WTC11 (cell line): ENCODE data around the gene OBI1. TPM values are rescaled to one million over a fixed set of nuclear protein-coding genes. Genes with fewer than 3 reads are reported as not detected.

Source experiments
- ATAC-seq: fragments of 200-7000 bp; cut with Tn5 transposase; 2 replicates; pipeline ENCODE4 v1.10.0; 2021; ENCODE audit warnings: mild to moderate bottlenecking, moderate library complexity
- CTCF ChIA-PET: fragments of 300-600 bp; sonication (Branson Sonifier 250); formaldehyde crosslinking; loops from one replicate; lab custom pipeline; 2021; ENCODE audit warnings: antibody characterized with exemption; lab: Charles Lee
- POLR2A ChIA-PET: fragments of 350-600 bp; sonication (Branson Sonifier 250); formaldehyde crosslinking; loops from one replicate; lab custom pipeline; 2021; ENCODE audit warnings: antibody characterized with exemption; lab: Charles Lee
- DNase-seq: peaks from one replicate; pipeline ENCODE4 v3.0.0; 2021; ENCODE audit warnings: low spot score
- H3K27ac Mint-ChIP-seq: 2 replicates; pipeline ENCODE4 v1.8.0; 2021; ENCODE audit warnings: mixed read lengths
- H3K27me3 Mint-ChIP-seq: 2 replicates; pipeline ENCODE4 v1.8.0; 2021; ENCODE audit warnings: low read depth, mild to moderate bottlenecking, moderate library complexity, mixed read lengths
- H3K36me3 Mint-ChIP-seq: 2 replicates; pipeline ENCODE4 v1.8.0; 2021; ENCODE audit warnings: mixed read lengths
- H3K4me1 Mint-ChIP-seq: 2 replicates; pipeline ENCODE4 v1.8.0; 2022; ENCODE audit warnings: mixed read lengths
- H3K4me3 Mint-ChIP-seq: 2 replicates; pipeline ENCODE4 v1.8.0; 2021; ENCODE audit warnings: mild to moderate bottlenecking, moderate library complexity, mixed read lengths
- H3K9me3 Mint-ChIP-seq: 2 replicates; pipeline ENCODE4 v1.8.0; 2021; ENCODE audit warnings: mixed read lengths
- CBFB ChIP-seq: sonication (generic); formaldehyde crosslinking; IDR thresholded peaks from 2 replicates; pipeline ENCODE4 v1.8.1; 2022; ENCODE audit warnings: mild to moderate bottlenecking, low read depth, missing genetic modification reagents
- EMX1 ChIP-seq: fragments of 250-450 bp; sonication (Bioruptor Pico); IDR thresholded peaks from 2 replicates; pipeline ENCODE4 v1.8.0; 2021; ENCODE audit warnings: mild to moderate bottlenecking
- GABPB1 ChIP-seq: sonication (generic); formaldehyde crosslinking; IDR thresholded peaks from 2 replicates; pipeline ENCODE4 v1.8.1; 2023; ENCODE audit warnings: mild to moderate bottlenecking, missing genetic modification reagents
- GRHL2 ChIP-seq: fragments of 250-450 bp; sonication (Bioruptor Pico); IDR thresholded peaks from 2 replicates; pipeline ENCODE4 v1.8.0; 2022; ENCODE audit warnings: mild to moderate bottlenecking, moderate library complexity; ENCODE audit not compliant: insufficient replicate concordance, severe bottlenecking
- MXD4 ChIP-seq: fragments of 250-450 bp; sonication (Bioruptor Pico); IDR thresholded peaks from 2 replicates; pipeline ENCODE4 v1.8.0; 2021; ENCODE audit warnings: mild to moderate bottlenecking, moderate library complexity, borderline replicate concordance
- NR1H2 ChIP-seq: sonication (generic); formaldehyde crosslinking; IDR thresholded peaks from 2 replicates; pipeline ENCODE4 v1.9.0; 2021; ENCODE audit warnings: mild to moderate bottlenecking, moderate library complexity, missing genetic modification reagents
- NR2C2 ChIP-seq: sonication (generic); formaldehyde crosslinking; IDR thresholded peaks from 2 replicates; pipeline ENCODE4 v1.8.0; 2022; ENCODE audit warnings: mild to moderate bottlenecking, missing genetic modification reagents
- OVOL2 ChIP-seq: fragments of 250-450 bp; sonication (Bioruptor Pico); IDR thresholded peaks from 2 replicates; pipeline ENCODE4 v1.9.0; 2021; ENCODE audit warnings: mild to moderate bottlenecking, borderline replicate concordance
- TEAD4 ChIP-seq: sonication (generic); formaldehyde crosslinking; IDR thresholded peaks from 2 replicates; pipeline ENCODE4 v1.8.0; 2022; ENCODE audit warnings: mild to moderate bottlenecking, missing genetic modification reagents
- TP53 ChIP-seq: sonication (generic); formaldehyde crosslinking; IDR thresholded peaks from 2 replicates; pipeline ENCODE4 v1.8.1; 2023; ENCODE audit warnings: mild to moderate bottlenecking, missing genetic modification reagents
- ZNF671 ChIP-seq: fragments of 250-450 bp; sonication (Bioruptor Pico); IDR thresholded peaks from 2 replicates; pipeline ENCODE4 v1.8.0; 2021; ENCODE audit warnings: mild to moderate bottlenecking
- total RNA-seq: library from RNA; stranded (reverse); gene quantifications from 3 replicates; pipeline ENCODE4 v1.2.3, GENCODE V29; 2021
- TF ChIP-seq, protein P1 (sequence below): sonication (generic); formaldehyde crosslinking; IDR thresholded peaks from 2 replicates; pipeline ENCODE4 v1.8.0; 2022; ENCODE audit warnings: missing genetic modification reagents
- TF ChIP-seq, protein P2 (sequence below): sonication (generic); formaldehyde crosslinking; IDR thresholded peaks from 2 replicates; pipeline ENCODE4 v1.8.1; 2022; ENCODE audit warnings: low read depth, missing genetic modification reagents, borderline replicate concordance
- TF ChIP-seq, protein P3 (sequence below): sonication (generic); formaldehyde crosslinking; IDR thresholded peaks from 2 replicates; pipeline ENCODE4 v1.8.1; 2023; ENCODE audit warnings: mild to moderate bottlenecking, missing genetic modification reagents, moderate library complexity
- TF ChIP-seq, protein P4 (sequence below): fragments of 250-450 bp; sonication (Bioruptor Pico); IDR thresholded peaks from 2 replicates; pipeline ENCODE4 v1.9.0; 2021; ENCODE audit warnings: mild to moderate bottlenecking
- TF ChIP-seq, protein P5 (sequence below): sonication (generic); formaldehyde crosslinking; IDR thresholded peaks from 2 replicates; pipeline ENCODE4 v1.8.0; 2023; ENCODE audit warnings: missing genetic modification reagents

The OBI1 gene
- total RNA-seq, 1 experiment from 2014 or later: 13.4 TPM

DNA sequence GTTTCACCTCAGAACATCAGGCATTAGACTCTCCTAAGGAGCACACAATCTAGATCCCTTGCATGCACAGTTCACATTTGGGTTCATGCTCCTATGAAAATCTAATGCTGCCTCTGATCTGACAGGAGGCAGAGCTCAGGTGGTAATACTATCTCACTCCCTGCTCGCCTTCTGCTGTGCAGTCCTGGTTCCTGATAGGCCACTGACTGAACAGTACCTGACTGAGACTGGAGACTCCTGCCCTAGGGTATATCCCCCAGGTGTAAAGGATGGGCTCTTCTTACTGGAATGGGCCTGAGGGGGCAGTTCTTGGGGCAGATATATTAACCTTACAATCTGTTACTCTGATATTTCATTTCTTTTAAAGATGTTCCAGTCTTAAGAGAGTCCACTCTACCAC, 6.3 kb downstream of the OBI1 start (continued):
- TF ChIP-seq, protein P1, sequence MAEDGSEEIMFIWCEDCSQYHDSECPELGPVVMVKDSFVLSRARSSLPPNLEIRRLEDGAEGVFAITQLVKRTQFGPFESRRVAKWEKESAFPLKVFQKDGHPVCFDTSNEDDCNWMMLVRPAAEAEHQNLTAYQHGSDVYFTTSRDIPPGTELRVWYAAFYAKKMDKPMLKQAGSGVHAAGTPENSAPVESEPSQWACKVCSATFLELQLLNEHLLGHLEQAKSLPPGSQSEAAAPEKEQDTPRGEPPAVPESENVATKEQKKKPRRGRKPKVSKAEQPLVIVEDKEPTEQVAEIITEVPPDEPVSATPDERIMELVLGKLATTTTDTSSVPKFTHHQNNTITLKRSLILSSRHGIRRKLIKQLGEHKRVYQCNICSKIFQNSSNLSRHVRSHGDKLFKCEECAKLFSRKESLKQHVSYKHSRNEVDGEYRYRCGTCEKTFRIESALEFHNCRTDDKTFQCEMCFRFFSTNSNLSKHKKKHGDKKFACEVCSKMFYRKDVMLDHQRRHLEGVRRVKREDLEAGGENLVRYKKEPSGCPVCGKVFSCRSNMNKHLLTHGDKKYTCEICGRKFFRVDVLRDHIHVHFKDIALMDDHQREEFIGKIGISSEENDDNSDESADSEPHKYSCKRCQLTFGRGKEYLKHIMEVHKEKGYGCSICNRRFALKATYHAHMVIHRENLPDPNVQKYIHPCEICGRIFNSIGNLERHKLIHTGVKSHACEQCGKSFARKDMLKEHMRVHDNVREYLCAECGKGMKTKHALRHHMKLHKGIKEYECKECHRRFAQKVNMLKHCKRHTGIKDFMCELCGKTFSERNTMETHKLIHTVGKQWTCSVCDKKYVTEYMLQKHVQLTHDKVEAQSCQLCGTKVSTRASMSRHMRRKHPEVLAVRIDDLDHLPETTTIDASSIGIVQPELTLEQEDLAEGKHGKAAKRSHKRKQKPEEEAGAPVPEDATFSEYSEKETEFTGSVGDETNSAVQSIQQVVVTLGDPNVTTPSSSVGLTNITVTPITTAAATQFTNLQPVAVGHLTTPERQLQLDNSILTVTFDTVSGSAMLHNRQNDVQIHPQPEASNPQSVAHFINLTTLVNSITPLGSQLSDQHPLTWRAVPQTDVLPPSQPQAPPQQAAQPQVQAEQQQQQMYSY: no peak
- TF ChIP-seq, protein P2, sequence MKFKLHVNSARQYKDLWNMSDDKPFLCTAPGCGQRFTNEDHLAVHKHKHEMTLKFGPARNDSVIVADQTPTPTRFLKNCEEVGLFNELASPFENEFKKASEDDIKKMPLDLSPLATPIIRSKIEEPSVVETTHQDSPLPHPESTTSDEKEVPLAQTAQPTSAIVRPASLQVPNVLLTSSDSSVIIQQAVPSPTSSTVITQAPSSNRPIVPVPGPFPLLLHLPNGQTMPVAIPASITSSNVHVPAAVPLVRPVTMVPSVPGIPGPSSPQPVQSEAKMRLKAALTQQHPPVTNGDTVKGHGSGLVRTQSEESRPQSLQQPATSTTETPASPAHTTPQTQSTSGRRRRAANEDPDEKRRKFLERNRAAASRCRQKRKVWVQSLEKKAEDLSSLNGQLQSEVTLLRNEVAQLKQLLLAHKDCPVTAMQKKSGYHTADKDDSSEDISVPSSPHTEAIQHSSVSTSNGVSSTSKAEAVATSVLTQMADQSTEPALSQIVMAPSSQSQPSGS: no peak
- no peak for TF ChIP-seq OVOL2 (CRISPR knock-in tag)
- TF ChIP-seq, protein P3, sequence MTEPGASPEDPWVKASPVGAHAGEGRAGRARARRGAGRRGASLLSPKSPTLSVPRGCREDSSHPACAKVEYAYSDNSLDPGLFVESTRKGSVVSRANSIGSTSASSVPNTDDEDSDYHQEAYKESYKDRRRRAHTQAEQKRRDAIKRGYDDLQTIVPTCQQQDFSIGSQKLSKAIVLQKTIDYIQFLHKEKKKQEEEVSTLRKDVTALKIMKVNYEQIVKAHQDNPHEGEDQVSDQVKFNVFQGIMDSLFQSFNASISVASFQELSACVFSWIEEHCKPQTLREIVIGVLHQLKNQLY (CRISPR knock-in tag): no peak
- TF ChIP-seq, protein P4, sequence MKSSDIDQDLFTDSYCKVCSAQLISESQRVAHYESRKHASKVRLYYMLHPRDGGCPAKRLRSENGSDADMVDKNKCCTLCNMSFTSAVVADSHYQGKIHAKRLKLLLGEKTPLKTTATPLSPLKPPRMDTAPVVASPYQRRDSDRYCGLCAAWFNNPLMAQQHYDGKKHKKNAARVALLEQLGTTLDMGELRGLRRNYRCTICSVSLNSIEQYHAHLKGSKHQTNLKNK (CRISPR knock-in tag): no peak
- no peak for TF ChIP-seq GABPB1 (CRISPR knock-in tag)
- TF ChIP-seq TEAD4 (CRISPR knock-in tag): no peak
- no peak for TF ChIP-seq GRHL2 (CRISPR knock-in tag)
- no peak for TF ChIP-seq NR2C2

DNA sequence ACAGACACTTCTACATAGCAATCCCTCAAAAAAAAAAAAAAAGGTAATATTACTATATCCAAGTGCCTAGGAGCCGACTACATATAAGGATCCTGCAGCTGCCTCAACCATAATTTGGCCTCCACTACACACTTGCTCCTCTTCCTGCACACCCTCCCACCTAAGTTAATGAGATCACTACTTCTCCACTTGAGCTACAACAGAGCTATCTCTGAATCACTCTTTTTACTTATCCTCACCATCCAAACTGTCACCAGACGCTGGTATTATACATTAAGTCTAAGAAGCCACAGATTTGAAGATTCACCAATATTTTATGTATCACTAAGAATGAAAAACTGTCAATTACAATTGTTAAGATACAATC, 8.3 kb downstream of the OBI1 start:
- CTCF ChIA-PET: no interaction called here
- DNase-seq (no peak), ATAC-seq (no peak)
- no peaks in the 10 kb centered on the region; the same call in 1 of the 2 replicates for H3K36me3 Mint-ChIP-seq
- H3K27me3 Mint-ChIP-seq: peaks cover 9% of the 10 kb centered on the region
- TF ChIP-seq EMX1 (no peak), NR1H2 (CRISPR knock-in tag) (no peak), MXD4 (CRISPR knock-in tag) (no peak), TP53 (CRISPR knock-in tag) (no peak), TEAD4 (CRISPR knock-in tag) (no peak), ZNF671 (CRISPR knock-in tag) (no peak), CBFB (CRISPR knock-in tag) (no peak)
- TF ChIP-seq, protein P3 (CRISPR knock-in tag): no peak
- TF ChIP-seq, protein P2: no peak
- TF ChIP-seq, protein P5, sequence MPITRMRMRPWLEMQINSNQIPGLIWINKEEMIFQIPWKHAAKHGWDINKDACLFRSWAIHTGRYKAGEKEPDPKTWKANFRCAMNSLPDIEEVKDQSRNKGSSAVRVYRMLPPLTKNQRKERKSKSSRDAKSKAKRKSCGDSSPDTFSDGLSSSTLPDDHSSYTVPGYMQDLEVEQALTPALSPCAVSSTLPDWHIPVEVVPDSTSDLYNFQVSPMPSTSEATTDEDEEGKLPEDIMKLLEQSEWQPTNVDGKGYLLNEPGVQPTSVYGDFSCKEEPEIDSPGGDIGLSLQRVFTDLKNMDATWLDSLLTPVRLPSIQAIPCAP (CRISPR knock-in tag): no peak
- peaks cover 28% of the 10 kb centered on the region for H3K4me1 Mint-ChIP-seq
- POLR2A ChIA-PET: no interaction called here
- no peaks in the 10 kb centered on the region for H3K9me3 Mint-ChIP-seq
- no peak overlapping the region for H3K27ac Mint-ChIP-seq
- H3K4me3 Mint-ChIP-seq: no peak overlapping the region
